WTC11 (cell line): Measurements from ENCODE around the gene RIPPLY2.

Experiments used
- FOXJ3 ChIP-seq: sonication (generic); formaldehyde crosslinking; IDR thresholded peaks from 2 replicates; pipeline ENCODE4 v1.9.0; 2021; ENCODE audit warnings: missing genetic modification reagents, mild to moderate bottlenecking, borderline replicate concordance
- GABPB1 ChIP-seq: sonication (generic); formaldehyde crosslinking; IDR thresholded peaks from 2 replicates; pipeline ENCODE4 v1.8.1; 2023; ENCODE audit warnings: mild to moderate bottlenecking, missing genetic modification reagents
- PRDM15 ChIP-seq: sonication (generic); formaldehyde crosslinking; IDR thresholded peaks from 2 replicates; pipeline ENCODE4 v1.8.0; 2022; ENCODE audit warnings: missing genetic modification reagents
- SMAD3 ChIP-seq: sonication (generic); formaldehyde crosslinking; IDR thresholded peaks from 2 replicates; pipeline ENCODE4 v1.8.0; 2022; ENCODE audit warnings: missing genetic modification reagents, mild to moderate bottlenecking, borderline replicate concordance
- TCF7 ChIP-seq: sonication (generic); formaldehyde crosslinking; IDR thresholded peaks from 2 replicates; pipeline ENCODE4 v1.8.0; 2022; ENCODE audit warnings: mild to moderate bottlenecking, low read depth, missing genetic modification reagents, moderate library complexity
- TF ChIP-seq, protein P1 (sequence below): fragments of 200-600 bp; IDR thresholded peaks from 2 replicates; pipeline ENCODE4 v1.8.0; 2022; ENCODE audit warnings: antibody characterized with exemption
- TF ChIP-seq, protein P2 (sequence below): sonication (generic); formaldehyde crosslinking; IDR thresholded peaks from 2 replicates; pipeline ENCODE4 v1.8.0; 2022; ENCODE audit warnings: mild to moderate bottlenecking, missing genetic modification reagents
- TF ChIP-seq, protein P3 (sequence below): sonication (generic); formaldehyde crosslinking; IDR thresholded peaks from 2 replicates; pipeline ENCODE4 v1.8.0; 2022; ENCODE audit warnings: mild to moderate bottlenecking, missing genetic modification reagents
- TF ChIP-seq, protein P4 (sequence below): sonication (generic); formaldehyde crosslinking; conservative IDR thresholded peaks from 2 replicates; pipeline ENCODE4 v1.8.1; 2023; ENCODE audit warnings: mild to moderate bottlenecking, low read depth, missing genetic modification reagents, moderate library complexity
- TF ChIP-seq, protein P5 (sequence below): sonication (generic); formaldehyde crosslinking; IDR thresholded peaks from 2 replicates; pipeline ENCODE4 v1.8.0; 2022; ENCODE audit warnings: mild to moderate bottlenecking, missing genetic modification reagents

DNA sequence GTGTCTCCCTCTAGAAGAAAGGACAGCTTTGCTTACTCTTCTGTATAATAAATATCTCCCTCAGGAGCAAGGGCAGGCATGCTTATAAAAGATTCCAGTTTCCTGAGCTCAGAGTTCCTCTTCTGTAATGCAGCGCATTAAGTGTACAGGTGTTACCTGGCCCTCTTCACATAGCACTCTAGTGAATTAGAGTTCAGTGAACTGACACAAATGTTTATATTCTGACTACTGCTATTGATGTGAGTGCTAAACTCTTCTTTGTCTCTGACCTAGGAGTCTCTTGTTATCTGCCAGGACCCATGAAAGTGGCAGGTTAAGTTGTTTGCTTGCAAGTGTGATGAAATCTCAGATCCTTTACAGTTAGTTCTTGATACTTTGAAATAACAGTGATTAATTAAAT is 39.9 kb downstream of the RIPPLY2 start:
- no peak for TF ChIP-seq SMAD3 (CRISPR knock-in tag)
- TF ChIP-seq, protein P1, sequence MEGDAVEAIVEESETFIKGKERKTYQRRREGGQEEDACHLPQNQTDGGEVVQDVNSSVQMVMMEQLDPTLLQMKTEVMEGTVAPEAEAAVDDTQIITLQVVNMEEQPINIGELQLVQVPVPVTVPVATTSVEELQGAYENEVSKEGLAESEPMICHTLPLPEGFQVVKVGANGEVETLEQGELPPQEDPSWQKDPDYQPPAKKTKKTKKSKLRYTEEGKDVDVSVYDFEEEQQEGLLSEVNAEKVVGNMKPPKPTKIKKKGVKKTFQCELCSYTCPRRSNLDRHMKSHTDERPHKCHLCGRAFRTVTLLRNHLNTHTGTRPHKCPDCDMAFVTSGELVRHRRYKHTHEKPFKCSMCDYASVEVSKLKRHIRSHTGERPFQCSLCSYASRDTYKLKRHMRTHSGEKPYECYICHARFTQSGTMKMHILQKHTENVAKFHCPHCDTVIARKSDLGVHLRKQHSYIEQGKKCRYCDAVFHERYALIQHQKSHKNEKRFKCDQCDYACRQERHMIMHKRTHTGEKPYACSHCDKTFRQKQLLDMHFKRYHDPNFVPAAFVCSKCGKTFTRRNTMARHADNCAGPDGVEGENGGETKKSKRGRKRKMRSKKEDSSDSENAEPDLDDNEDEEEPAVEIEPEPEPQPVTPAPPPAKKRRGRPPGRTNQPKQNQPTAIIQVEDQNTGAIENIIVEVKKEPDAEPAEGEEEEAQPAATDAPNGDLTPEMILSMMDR, result no peak
- no peak for TF ChIP-seq PRDM15 (CRISPR knock-in tag)
- TF ChIP-seq TCF7, result no peak
- TF ChIP-seq, protein P2, sequence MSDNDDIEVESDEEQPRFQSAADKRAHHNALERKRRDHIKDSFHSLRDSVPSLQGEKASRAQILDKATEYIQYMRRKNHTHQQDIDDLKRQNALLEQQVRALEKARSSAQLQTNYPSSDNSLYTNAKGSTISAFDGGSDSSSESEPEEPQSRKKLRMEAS (CRISPR knock-in tag), result no peak
- TF ChIP-seq GABPB1 (CRISPR knock-in tag), result no peak
- TF ChIP-seq, protein P3, sequence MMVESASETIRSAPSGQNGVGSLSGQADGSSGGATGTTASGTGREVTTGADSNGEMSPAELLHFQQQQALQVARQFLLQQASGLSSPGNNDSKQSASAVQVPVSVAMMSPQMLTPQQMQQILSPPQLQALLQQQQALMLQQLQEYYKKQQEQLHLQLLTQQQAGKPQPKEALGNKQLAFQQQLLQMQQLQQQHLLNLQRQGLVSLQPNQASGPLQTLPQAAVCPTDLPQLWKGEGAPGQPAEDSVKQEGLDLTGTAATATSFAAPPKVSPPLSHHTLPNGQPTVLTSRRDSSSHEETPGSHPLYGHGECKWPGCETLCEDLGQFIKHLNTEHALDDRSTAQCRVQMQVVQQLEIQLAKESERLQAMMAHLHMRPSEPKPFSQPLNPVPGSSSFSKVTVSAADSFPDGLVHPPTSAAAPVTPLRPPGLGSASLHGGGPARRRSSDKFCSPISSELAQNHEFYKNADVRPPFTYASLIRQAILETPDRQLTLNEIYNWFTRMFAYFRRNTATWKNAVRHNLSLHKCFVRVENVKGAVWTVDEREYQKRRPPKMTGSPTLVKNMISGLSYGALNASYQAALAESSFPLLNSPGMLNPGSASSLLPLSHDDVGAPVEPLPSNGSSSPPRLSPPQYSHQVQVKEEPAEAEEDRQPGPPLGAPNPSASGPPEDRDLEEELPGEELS, result no peak
- TF ChIP-seq, protein P4, sequence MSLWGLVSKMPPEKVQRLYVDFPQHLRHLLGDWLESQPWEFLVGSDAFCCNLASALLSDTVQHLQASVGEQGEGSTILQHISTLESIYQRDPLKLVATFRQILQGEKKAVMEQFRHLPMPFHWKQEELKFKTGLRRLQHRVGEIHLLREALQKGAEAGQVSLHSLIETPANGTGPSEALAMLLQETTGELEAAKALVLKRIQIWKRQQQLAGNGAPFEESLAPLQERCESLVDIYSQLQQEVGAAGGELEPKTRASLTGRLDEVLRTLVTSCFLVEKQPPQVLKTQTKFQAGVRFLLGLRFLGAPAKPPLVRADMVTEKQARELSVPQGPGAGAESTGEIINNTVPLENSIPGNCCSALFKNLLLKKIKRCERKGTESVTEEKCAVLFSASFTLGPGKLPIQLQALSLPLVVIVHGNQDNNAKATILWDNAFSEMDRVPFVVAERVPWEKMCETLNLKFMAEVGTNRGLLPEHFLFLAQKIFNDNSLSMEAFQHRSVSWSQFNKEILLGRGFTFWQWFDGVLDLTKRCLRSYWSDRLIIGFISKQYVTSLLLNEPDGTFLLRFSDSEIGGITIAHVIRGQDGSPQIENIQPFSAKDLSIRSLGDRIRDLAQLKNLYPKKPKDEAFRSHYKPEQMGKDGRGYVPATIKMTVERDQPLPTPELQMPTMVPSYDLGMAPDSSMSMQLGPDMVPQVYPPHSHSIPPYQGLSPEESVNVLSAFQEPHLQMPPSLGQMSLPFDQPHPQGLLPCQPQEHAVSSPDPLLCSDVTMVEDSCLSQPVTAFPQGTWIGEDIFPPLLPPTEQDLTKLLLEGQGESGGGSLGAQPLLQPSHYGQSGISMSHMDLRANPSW (CRISPR knock-in tag), result no peak
- no peak for TF ChIP-seq FOXJ3 (CRISPR knock-in tag)
- TF ChIP-seq, protein P5, sequence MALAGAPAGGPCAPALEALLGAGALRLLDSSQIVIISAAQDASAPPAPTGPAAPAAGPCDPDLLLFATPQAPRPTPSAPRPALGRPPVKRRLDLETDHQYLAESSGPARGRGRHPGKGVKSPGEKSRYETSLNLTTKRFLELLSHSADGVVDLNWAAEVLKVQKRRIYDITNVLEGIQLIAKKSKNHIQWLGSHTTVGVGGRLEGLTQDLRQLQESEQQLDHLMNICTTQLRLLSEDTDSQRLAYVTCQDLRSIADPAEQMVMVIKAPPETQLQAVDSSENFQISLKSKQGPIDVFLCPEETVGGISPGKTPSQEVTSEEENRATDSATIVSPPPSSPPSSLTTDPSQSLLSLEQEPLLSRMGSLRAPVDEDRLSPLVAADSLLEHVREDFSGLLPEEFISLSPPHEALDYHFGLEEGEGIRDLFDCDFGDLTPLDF (CRISPR knock-in tag), result no peak
